ENCODE measurements around the gene ARL4D. TPM values are rescaled to one million over a fixed set of nuclear protein-coding genes. Genes with fewer than 3 reads are reported as not detected.

ARL4D gene
- total and polyA plus RNA-seq, 2 of the 8 experiments (the other 6 are each of a cell fraction or from before 2014, with no cell fraction given), result 8.4 to 9.2 TPM

GRCh38 chr17:43411749-43412148 lies 13.0 kb downstream of the ARL4D start:
- POLR2A ChIA-PET (ENCODE audit: partially characterized antibody), result interaction anchor here (2.7 to 5.1 kb wide), 2 partner anchors 12 to 44 kb away, joined by 13 to 37 read pairs; partner anchors contain the start of gene ARL4D
- H2BK15ac ChIP-seq (ENCODE audit: low read length), result no peak overlapping the region
- H4K5ac ChIP-seq (ENCODE audit: insufficient read length, low read depth, low read length), result no peak overlapping the region
- no peak overlapping the region for H3K27ac ChIP-seq (ENCODE audit: low read depth, low read length)
- no peak overlapping the region for H4K8ac ChIP-seq (ENCODE audit: extremely low read depth, insufficient read depth, low read length)
- H3K4me1 ChIP-seq (replicated peaks in 1 of 4; ENCODE audit: control insufficient read depth in 3 of 4, insufficient read depth in 4 of 4, low read length in 3 of 4), result peaks cover 0 to 5% (median under 1%) of the 10 kb centered on the region in 4 experiments; a peak in 3 of 7 replicates
- no peak overlapping the region for H3K9ac ChIP-seq (replicated peaks in 1 of 4; ENCODE audit: extremely low read depth in 1 of 4, low read depth in 3 of 4, low read length in 3 of 4)
- no peaks in the 10 kb centered on the region for H3K79me2 ChIP-seq (ENCODE audit: control insufficient read depth in 1 of 2, insufficient read depth in 2 of 2, low read length in 2 of 2)
- peaks cover 2% of the 10 kb centered on the region; the same call in 1 of the 2 replicates for H3K23me2 ChIP-seq (ENCODE audit: low read depth, low read length)
- H3K4ac ChIP-seq (replicated peaks; ENCODE audit: insufficient read length, low read depth, low read length), result no peak overlapping the region
- no peak overlapping the region for H3K56ac ChIP-seq (replicated peaks; ENCODE audit: insufficient read length, low read depth, low read length)
- no peak overlapping the region for H3K14ac ChIP-seq (ENCODE audit: insufficient read length)
- H3K9me3 ChIP-seq (ENCODE audit: insufficient read depth in 2 of 2, low read depth in 1 of 2, low read length in 1 of 2), result no peaks in the 10 kb centered on the region
- H3K4me2 ChIP-seq (ENCODE audit: insufficient read depth in 1 of 2, low read depth in 2 of 2, low read length in 2 of 2), result no peak overlapping the region
- no peak overlapping the region for H3K23ac ChIP-seq (ENCODE audit: insufficient read length)
- no peak for TF ChIP-seq ATF2 (IDR thresholded peaks at IDR 0.05; ENCODE audit: low read length)
- TF ChIP-seq RAD21 (IDR thresholded peaks at IDR 0.05 in 1 of 2, conservative IDR thresholded peaks at IDR 0.05 in 1 of 2; ENCODE audit: low read depth in 2 of 2, low read length in 2 of 2), result no peak
- TF ChIP-seq SIRT6 (IDR thresholded peaks at IDR 0.05; ENCODE audit: low read length), result no peak
- TF ChIP-seq, protein P1, sequence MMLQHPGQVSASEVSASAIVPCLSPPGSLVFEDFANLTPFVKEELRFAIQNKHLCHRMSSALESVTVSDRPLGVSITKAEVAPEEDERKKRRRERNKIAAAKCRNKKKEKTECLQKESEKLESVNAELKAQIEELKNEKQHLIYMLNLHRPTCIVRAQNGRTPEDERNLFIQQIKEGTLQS (IDR thresholded peaks at IDR 0.05; ENCODE audit: insufficient read depth, low read depth, low read length), result no peak
- no peaks in the 10 kb centered on the region for H3K27me3 ChIP-seq (replicated peaks in 1 of 4; ENCODE audit: control insufficient read depth in 3 of 4, extremely low read depth in 1 of 4, insufficient read depth in 3 of 4, low read length in 3 of 4)
- H2AFZ ChIP-seq (ENCODE audit: low read length), result no peak overlapping the region
- CTCF ChIA-PET (ENCODE audit: partially characterized antibody), result interaction anchor here (1.0 to 2.3 kb wide), 6 partner anchors 13 to 72 kb away, joined by 3 to 13 read pairs (median 6); partner anchors contain the start of genes ARL4D and DHX8
- H3K36me3 ChIP-seq (ENCODE audit: control insufficient read depth in 2 of 4, insufficient read depth in 4 of 4, low read length in 3 of 4), result no peaks in the 10 kb centered on the region
- 77% methylated on average over 6 of the region's 6 CpGs; no CpG with 5 or more reads in 1 of the 2 experiments for WGBS, 2 experiments (ENCODE audit: extremely low coverage in 1 of 2, insufficient coverage in 1 of 2, insufficient read length in 1 of 2, insufficient replicate concordance in 2 of 2, low coverage in 1 of 2, low lambda C conversion rate in 2 of 2, missing lambda C conversion rate in 1 of 2)
- H2BK5ac ChIP-seq (ENCODE audit: low read depth, low read length), result no peak overlapping the region
- no peaks in the 10 kb centered on the region for H3K79me1 ChIP-seq (ENCODE audit: low read depth, low read length)
- FAIRE-seq, result no peak
- no peak overlapping the region for H3K4me3 ChIP-seq (ENCODE audit: extremely low read depth in 1 of 4, insufficient read depth in 2 of 4, low read depth in 3 of 4, low read length in 4 of 4)
- no peak for DNase-seq (ENCODE audit: low read depth in 1 of 2, low spot score in 2 of 2)
- no peak overlapping the region for H2BK20ac ChIP-seq (ENCODE audit: low read length)
- no peak overlapping the region for H2BK120ac ChIP-seq (replicated peaks; ENCODE audit: low read depth, low read length)
- no peaks in the 10 kb centered on the region for H4K20me1 ChIP-seq (replicated peaks in 1 of 2; ENCODE audit: control insufficient read depth in 1 of 2, insufficient read depth in 2 of 2, low read length in 2 of 2)
- H4K91ac ChIP-seq (replicated peaks; ENCODE audit: insufficient read length, low read length), result peak overlapping the region; percentile 61
- H2AK5ac ChIP-seq (ENCODE audit: low read depth, low read length), result 0 out of 2 replicates have a peak overlapping the region, but pooled peaks have one; percentile 19
- H3K18ac ChIP-seq (ENCODE audit: extremely low read depth, low read length), result no peak overlapping the region
- peak overlapping the region; percentile 60; the same call in 1 of the 2 replicates for H2BK12ac ChIP-seq (ENCODE audit: low read depth, low read length)
